ENCODE measurements around the gene AKR1D1. TPM values are rescaled to one million over a fixed set of nuclear protein-coding genes. Genes with fewer than 3 reads are reported as not detected.

AKR1D1 gene
- total RNA-seq, 1 donor from 2014 or later, result under 0.01 TPM

GRCh38 chr7:138095972-138096935 lies 20.0 kb downstream of the AKR1D1 start:
- Histone ChIP-seq H3K36me3 (ENCODE audit: control insufficient read depth, insufficient read depth, low read length) (no peaks in the 10 kb centered on the region), H3K4me3 (ENCODE audit: low read depth, low read length) (no peak overlapping the region), H3K27me3 (ENCODE audit: control insufficient read depth, insufficient read depth, low read length) (no peaks in the 10 kb centered on the region)
- DNase-seq (ENCODE audit: low read depth), result no peak
- FAIRE-seq, result no peak
- no peak for TF ChIP-seq CTCF (IDR thresholded peaks at IDR 0.05; ENCODE audit: insufficient read depth, low read length, severe bottlenecking)

- Histone ChIP-seq H3K27me3 (ENCODE audit: control insufficient read depth, insufficient read depth, low read length) (no peaks in the 10 kb centered on the region), H3K4me3 (ENCODE audit: low read depth, low read length) (no peak overlapping the region), H3K36me3 (ENCODE audit: control insufficient read depth, insufficient read depth, low read length) (no peaks in the 10 kb centered on the region)
- peak; percentile 36 for DNase-seq (ENCODE audit: low read depth)
- peak; percentile 33 for TF ChIP-seq CTCF (IDR thresholded peaks at IDR 0.05; ENCODE audit: insufficient read depth, low read length, severe bottlenecking)
- FAIRE-seq, result no peak
These were observed 20.9 kb downstream of the AKR1D1 start for GRCh38 chr7:138097064-138097741.

GRCh38 chr7:138099813-138100212 lies 23.6 kb downstream of the AKR1D1 start:
- FAIRE-seq, result no peak
- no peak for TF ChIP-seq CTCF (IDR thresholded peaks at IDR 0.05; ENCODE audit: insufficient read depth, low read length, severe bottlenecking)
- Histone ChIP-seq H3K4me3 (ENCODE audit: low read depth, low read length) (no peak overlapping the region), H3K36me3 (ENCODE audit: control insufficient read depth, insufficient read depth, low read length) (no peaks in the 10 kb centered on the region), H3K27me3 (ENCODE audit: control insufficient read depth, insufficient read depth, low read length) (no peaks in the 10 kb centered on the region)
- no peak for DNase-seq (ENCODE audit: low read depth)

GRCh38 chr7:138105221-138105620 lies 29.0 kb downstream of the AKR1D1 start:
- DNase-seq (ENCODE audit: low read depth), result peak; percentile 13
- Histone ChIP-seq H3K36me3 (ENCODE audit: control insufficient read depth, insufficient read depth, low read length) (no peaks in the 10 kb centered on the region), H3K4me3 (ENCODE audit: low read depth, low read length) (no peak overlapping the region), H3K27me3 (ENCODE audit: control insufficient read depth, insufficient read depth, low read length) (no peaks in the 10 kb centered on the region)
- no peak for TF ChIP-seq CTCF (IDR thresholded peaks at IDR 0.05; ENCODE audit: insufficient read depth, low read length, severe bottlenecking)
- FAIRE-seq, result peak; percentile 7

- DNase-seq (ENCODE audit: low read depth) (no peak), FAIRE-seq (no peak)
- TF ChIP-seq CTCF (IDR thresholded peaks at IDR 0.05; ENCODE audit: insufficient read depth, low read length, severe bottlenecking), result no peak
- no peak overlapping the region for H3K4me3 ChIP-seq (ENCODE audit: low read depth, low read length)
- no peaks in the 10 kb centered on the region for H3K36me3 ChIP-seq (ENCODE audit: control insufficient read depth, insufficient read depth, low read length)
- H3K27me3 ChIP-seq (ENCODE audit: control insufficient read depth, insufficient read depth, low read length), result no peaks in the 10 kb centered on the region
These were observed 38.8 kb downstream of the AKR1D1 start for GRCh38 chr7:138115047-138115446.

Data from bronchial epithelial cell (primary cell).